Lower lobe of right lung (tissue), 2 donors: Measurements from ENCODE around the gene ABHD6. TPM values are rescaled to one million over a fixed set of nuclear protein-coding genes. Genes with fewer than 3 reads are reported as not detected.

Source experiments
- ATAC-seq, 2 donors: fragments of 200-7000 bp; cut with Tn5 transposase; one replicate each; pipeline ENCODE4 v1.9.1; 2020 to 2022; ENCODE audit warnings: mild to moderate bottlenecking in 2 of 2, moderate library complexity in 2 of 2
- DNase-seq: peaks from one replicate; pipeline ENCODE4 v3.0.0-alpha.2; 2020
- H3K27ac ChIP-seq: fragments of 200-600 bp; one replicate; pipeline ENCODE4 v1.8.0; 2022
- H3K27me3 ChIP-seq: fragments of 200-600 bp; one replicate; pipeline ENCODE4 v1.8.0; 2022; ENCODE audit warnings: low read depth
- H3K36me3 ChIP-seq: fragments of 200-600 bp; one replicate; pipeline ENCODE4 v1.8.0; 2022; ENCODE audit warnings: mild to moderate bottlenecking
- H3K4me1 ChIP-seq: fragments of 200-600 bp; one replicate; pipeline ENCODE4 v1.8.0; 2022
- H3K4me3 ChIP-seq: fragments of 200-600 bp; one replicate; pipeline ENCODE4 v1.8.0; 2022; ENCODE audit warnings: mild to moderate bottlenecking
- H3K9me3 ChIP-seq: fragments of 200-600 bp; one replicate; pipeline ENCODE4 v1.8.0; 2022
- intact Hi-C: fragments of 100-400 bp; cut with DNase I; formaldehyde crosslinking; loops from one replicate; pipeline ENCODE4 v1.11.0; 2022
- total RNA-seq: library from RNA; stranded (reverse); fragmentation: NEBNext Ultra II Directional; extraction: Animal tissue kit (Norgen Biotek cat#: 25700); gene quantifications from one replicate; pipeline ENCODE4 v1.2.1, GENCODE V29; 2021
- TF ChIP-seq, protein P1 (sequence below): fragments of 200-600 bp; IDR thresholded peaks from one replicate; pipeline ENCODE4 v1.8.0; 2022; ENCODE audit warnings: antibody characterized with exemption, mild to moderate bottlenecking
- donor health status: DM: no; HTN: yes; CAD: no; lungs with severe emphysema.

Gene ABHD6
- total RNA-seq, 1 donor from 2014 or later, result 16.2 TPM

DNA sequence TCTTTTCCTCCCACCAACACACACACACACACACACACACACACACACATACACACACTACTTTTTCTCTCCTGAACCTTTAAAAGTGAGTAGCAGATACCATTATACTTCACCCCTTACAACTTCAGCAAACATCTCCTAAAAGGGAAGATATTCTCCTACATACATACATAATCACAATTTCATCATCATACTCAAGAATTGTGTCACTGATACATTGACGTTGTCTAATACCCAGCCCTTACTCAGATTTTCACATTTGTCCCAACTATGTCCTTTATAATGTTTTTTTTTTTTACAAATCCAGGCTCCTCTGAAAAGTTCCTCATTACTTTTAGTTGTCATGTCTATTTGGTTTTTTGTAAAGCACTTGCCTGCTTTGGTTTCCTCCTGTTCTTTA, 18.5 kb downstream of the ABHD6 start:
- DNase-seq, result no peak
- intact Hi-C loops, result no loop called here
- Histone ChIP-seq H3K36me3 (peaks cover 40% of the 10 kb centered on the region), H3K9me3 (no peaks in the 10 kb centered on the region), H3K4me1 (no peaks in the 10 kb centered on the region), H3K27me3 (no peaks in the 10 kb centered on the region), H3K4me3 (no peak overlapping the region), H3K27ac (no peak overlapping the region)
- TF ChIP-seq, protein P1, sequence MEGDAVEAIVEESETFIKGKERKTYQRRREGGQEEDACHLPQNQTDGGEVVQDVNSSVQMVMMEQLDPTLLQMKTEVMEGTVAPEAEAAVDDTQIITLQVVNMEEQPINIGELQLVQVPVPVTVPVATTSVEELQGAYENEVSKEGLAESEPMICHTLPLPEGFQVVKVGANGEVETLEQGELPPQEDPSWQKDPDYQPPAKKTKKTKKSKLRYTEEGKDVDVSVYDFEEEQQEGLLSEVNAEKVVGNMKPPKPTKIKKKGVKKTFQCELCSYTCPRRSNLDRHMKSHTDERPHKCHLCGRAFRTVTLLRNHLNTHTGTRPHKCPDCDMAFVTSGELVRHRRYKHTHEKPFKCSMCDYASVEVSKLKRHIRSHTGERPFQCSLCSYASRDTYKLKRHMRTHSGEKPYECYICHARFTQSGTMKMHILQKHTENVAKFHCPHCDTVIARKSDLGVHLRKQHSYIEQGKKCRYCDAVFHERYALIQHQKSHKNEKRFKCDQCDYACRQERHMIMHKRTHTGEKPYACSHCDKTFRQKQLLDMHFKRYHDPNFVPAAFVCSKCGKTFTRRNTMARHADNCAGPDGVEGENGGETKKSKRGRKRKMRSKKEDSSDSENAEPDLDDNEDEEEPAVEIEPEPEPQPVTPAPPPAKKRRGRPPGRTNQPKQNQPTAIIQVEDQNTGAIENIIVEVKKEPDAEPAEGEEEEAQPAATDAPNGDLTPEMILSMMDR, result no peak
- no peak for ATAC-seq

DNA sequence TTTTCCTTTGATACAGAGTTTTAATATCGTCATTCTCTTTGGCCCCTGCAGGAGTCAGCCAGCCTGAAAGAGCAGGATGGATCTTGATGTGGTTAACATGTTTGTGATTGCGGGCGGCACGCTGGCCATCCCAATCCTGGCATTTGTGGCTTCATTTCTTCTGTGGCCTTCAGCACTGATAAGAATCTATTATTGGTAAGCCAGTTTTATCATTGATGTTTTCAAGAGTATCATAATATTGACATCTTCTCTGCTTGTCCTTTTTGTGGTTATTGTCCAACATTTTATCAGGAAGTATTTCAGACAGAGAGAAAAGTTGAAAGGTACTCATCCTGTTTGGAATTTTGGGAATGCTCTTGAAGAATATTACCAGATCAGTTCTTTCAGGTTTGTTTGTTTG, 18.9 kb downstream of the ABHD6 start:
- no peaks in the 10 kb centered on the region for H3K27me3 ChIP-seq
- TF ChIP-seq, protein P1, result no peak
- DNase-seq, result no peak
- H3K4me3 ChIP-seq, result no peak overlapping the region
- H3K36me3 ChIP-seq, result peaks cover 40% of the 10 kb centered on the region
- no peak overlapping the region for H3K27ac ChIP-seq
- ATAC-seq, result no peak
- H3K9me3 ChIP-seq, result no peaks in the 10 kb centered on the region
- intact Hi-C loops, result no loop called here
- no peaks in the 10 kb centered on the region for H3K4me1 ChIP-seq

DNA sequence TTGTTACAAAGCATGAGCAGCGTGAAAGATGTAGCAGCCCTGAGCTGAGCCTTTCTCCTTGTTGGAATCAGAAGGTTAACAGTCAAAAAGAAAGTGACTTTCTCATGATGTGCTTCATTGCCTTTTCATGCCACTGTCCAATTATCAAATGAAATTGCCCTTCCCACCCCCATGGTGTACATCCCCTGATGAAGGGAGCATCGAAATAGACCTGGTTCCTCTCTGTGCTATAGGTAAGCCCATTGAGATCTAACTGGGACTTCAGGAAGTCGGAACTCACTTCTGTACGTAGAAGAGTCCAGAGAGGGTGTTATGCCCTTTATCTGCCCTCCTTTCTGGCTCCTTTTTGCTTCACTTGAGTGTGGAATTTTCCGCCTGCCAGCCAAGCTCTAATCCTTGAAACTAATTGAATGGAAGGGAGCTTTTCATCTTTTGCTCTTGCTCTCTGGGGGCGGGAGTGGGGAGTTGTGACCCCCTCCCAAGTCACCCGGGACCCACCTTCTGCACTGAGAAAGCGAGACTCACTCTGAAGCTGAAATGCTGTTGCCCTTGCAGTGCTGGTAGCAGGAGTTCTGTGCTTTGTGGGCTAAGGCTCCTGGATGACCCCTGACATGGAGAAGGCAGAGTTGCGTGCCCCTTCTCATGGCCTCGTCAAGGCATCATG, 20.9 kb downstream of the ABHD6 start:
- intact Hi-C loops, result no loop called here
- ATAC-seq (no peak), DNase-seq (no peak)
- TF ChIP-seq, protein P1, result no peak
- Histone ChIP-seq H3K4me3 (no peak overlapping the region), H3K4me1 (no peaks in the 10 kb centered on the region), H3K36me3 (peaks cover 40% of the 10 kb centered on the region), H3K9me3 (no peaks in the 10 kb centered on the region), H3K27me3 (no peaks in the 10 kb centered on the region), H3K27ac (no peak overlapping the region)

DNA sequence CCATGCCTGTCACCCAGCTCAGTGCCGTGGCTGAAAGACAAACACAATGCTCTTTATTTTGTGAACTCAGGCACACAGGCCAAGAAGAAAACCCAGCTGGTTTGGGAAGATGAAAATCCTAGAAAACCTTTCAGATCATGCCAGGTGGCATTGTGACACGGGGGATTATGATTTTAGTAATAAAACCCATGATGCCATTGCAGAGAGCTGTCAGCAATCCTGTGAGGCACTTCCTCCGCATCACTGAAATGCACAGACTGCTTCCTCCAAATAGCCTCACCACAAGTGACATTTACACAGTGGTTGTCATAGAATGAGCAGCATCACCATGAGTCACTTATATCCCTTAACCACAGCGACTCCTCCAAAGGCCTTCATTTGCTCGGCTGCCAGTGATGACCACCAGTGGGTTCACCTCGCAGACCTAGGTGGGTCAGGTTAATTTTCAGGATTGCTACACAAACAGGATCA, 22.7 kb downstream of the ABHD6 start:
- H3K27ac ChIP-seq, result no peak overlapping the region
- DNase-seq (no peak), ATAC-seq (peak in 1 of 2 donors; percentile 66)
- no peak overlapping the region for H3K4me3 ChIP-seq
- H3K36me3 ChIP-seq, result peaks cover 40% of the 10 kb centered on the region
- no peaks in the 10 kb centered on the region for H3K27me3 ChIP-seq
- TF ChIP-seq, protein P1, result no peak
- H3K9me3 ChIP-seq, result no peaks in the 10 kb centered on the region
- intact Hi-C loops, result no loop called here
- no peaks in the 10 kb centered on the region for H3K4me1 ChIP-seq

DNA sequence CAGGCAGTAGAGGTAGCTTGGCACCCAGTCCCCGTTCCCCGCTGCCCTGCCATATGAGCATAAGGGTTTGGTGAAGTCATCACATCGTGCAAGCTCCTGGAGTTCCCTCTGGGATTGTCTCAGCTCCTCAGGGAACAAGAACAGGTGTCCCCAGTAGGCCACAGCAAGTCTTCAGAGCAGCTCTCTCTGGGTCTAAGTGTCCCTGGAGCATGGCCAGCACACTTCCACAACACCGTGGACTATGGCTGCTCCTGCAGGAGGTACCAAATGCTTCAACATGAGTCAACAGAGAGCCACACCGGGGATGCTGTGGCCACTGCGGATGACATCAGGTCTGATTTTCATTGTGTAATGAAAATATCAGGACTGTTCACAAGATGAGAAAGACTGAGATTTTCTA, 23.1 kb downstream of the ABHD6 start:
- Histone ChIP-seq H3K27ac (no peak overlapping the region), H3K27me3 (no peaks in the 10 kb centered on the region), H3K4me1 (no peaks in the 10 kb centered on the region), H3K9me3 (no peaks in the 10 kb centered on the region), H3K36me3 (peaks cover 40% of the 10 kb centered on the region), H3K4me3 (no peak overlapping the region)
- DNase-seq, result no peak
- no peak for ATAC-seq
- intact Hi-C loops, result no loop called here
- TF ChIP-seq, protein P1, result no peak
